OCI-LY3 (cell line): ENCODE results near the gene IGIP.

Experiments
- H2AFZ ChIP-seq: fragments of 200-600, 300-600 bp; shearing (Covaris generic); 2 replicates; pipeline ENCODE4 v1.6.0; 2014; ENCODE audit warnings: antibody characterized with exemption, low read depth, low read length
- H3K27ac ChIP-seq: fragments of 200-600, 300-600 bp; sonication (generic); 2 replicates; pipeline ENCODE4 v1.5.1; 2014; ENCODE audit warnings: mild to moderate bottlenecking, low read length, moderate library complexity, mixed read lengths
- H3K27me3 ChIP-seq: fragments of 200-600, 300-600 bp; sonication (generic); 2 replicates; pipeline ENCODE4 v1.6.1; 2014; ENCODE audit warnings: low read depth, low read length, mixed read lengths
- H3K36me3 ChIP-seq: fragments of 200-600, 300-600 bp; sonication (generic); replicated peaks from 2 replicates; pipeline ENCODE3; 2014; ENCODE audit warnings: low read depth, low read length, mixed read lengths
- H3K4me1 ChIP-seq: fragments of 300-600, 200-600 bp; sonication (generic); 2 replicates; pipeline ENCODE4 v1.6.1; 2014; ENCODE audit warnings: low read length, mixed read lengths
- H3K4me2 ChIP-seq: fragments of 200-600, 300-600 bp; sonication (generic); 2 replicates; pipeline ENCODE4 v1.6.1; 2014; ENCODE audit warnings: low read length, mixed read lengths
- H3K4me3 ChIP-seq: fragments of 300-600, 200-600 bp; sonication (generic); 2 replicates; pipeline ENCODE4 v1.5.1; 2014; ENCODE audit warnings: antibody characterized with exemption, mild to moderate bottlenecking, low read length, moderate library complexity
- H3K79me2 ChIP-seq: fragments of 300-600, 200-600 bp; shearing (Covaris generic); 2 replicates; pipeline ENCODE4 v1.6.1; 2014; ENCODE audit warnings: mild to moderate bottlenecking, low read length, mixed read lengths
- H3K9ac ChIP-seq: fragments of 300-600, 200-600 bp; shearing (Covaris generic); 2 replicates; pipeline ENCODE4 v1.6.0; 2014; ENCODE audit warnings: mild to moderate bottlenecking, low read length, moderate library complexity
- H3K9me3 ChIP-seq: fragments of 200-600, 300-600 bp; shearing (Covaris generic); 2 replicates; pipeline ENCODE4 v1.6.1; 2014; ENCODE audit warnings: low read length, mixed read lengths; ENCODE audit not compliant: insufficient read depth
- H4K20me1 ChIP-seq: fragments of 200-600, 300-600 bp; sonication (generic); 2 replicates; pipeline ENCODE4 v1.6.1; 2016; ENCODE audit warnings: low read length, mixed read lengths; ENCODE audit not compliant: insufficient read depth
- CTCF ChIP-seq: fragments of 200-600, 300-600 bp; sonication (generic); IDR thresholded peaks from 2 replicates; pipeline ENCODE4 v1.5.1; 2014; ENCODE audit warnings: antibody characterized with exemption, low read length, low read depth
- EZH2phosphoT487 ChIP-seq: fragments of 200-600 bp; shearing (Covaris generic); IDR thresholded peaks from 2 replicates; pipeline ENCODE4 v1.6.1; 2018; ENCODE audit warnings: antibody characterized with exemption, mixed run types, low read depth

The IGIP gene

GRCh38 chr5:140116716-140117115 is 9.0 kb upstream of the IGIP start:
- Histone ChIP-seq H2AFZ (no peak overlapping the region), H3K4me2 (no peak overlapping the region), H3K4me3 (no peak overlapping the region), H3K4me1 (peaks cover 21% of the 10 kb centered on the region), H3K27me3 (no peaks in the 10 kb centered on the region; the same call in 1 of the 2 replicates), H3K79me2 (peaks cover 45% of the 10 kb centered on the region), H3K27ac (no peak overlapping the region), H3K9me3 (no peaks in the 10 kb centered on the region), H3K9ac (no peak overlapping the region), H4K20me1 (peaks cover 20% of the 10 kb centered on the region; the same call in 1 of the 2 replicates), H3K36me3 (no peaks in the 10 kb centered on the region)
- TF ChIP-seq CTCF (no peak), EZH2phosphoT487 (no peak)

GRCh38 chr5:140117523-140117922 is 8.2 kb upstream of the IGIP start:
- Histone ChIP-seq H3K4me3 (no peak overlapping the region), H3K27me3 (no peaks in the 10 kb centered on the region; the same call in 1 of the 2 replicates), H3K9me3 (no peaks in the 10 kb centered on the region), H4K20me1 (peaks cover 13% of the 10 kb centered on the region; the same call in 1 of the 2 replicates), H3K4me2 (no peak overlapping the region), H3K27ac (no peak overlapping the region), H2AFZ (no peak overlapping the region), H3K79me2 (peaks cover 37% of the 10 kb centered on the region), H3K9ac (no peak overlapping the region), H3K4me1 (peaks cover 13% of the 10 kb centered on the region), H3K36me3 (no peaks in the 10 kb centered on the region)
- TF ChIP-seq EZH2phosphoT487 (no peak), CTCF (no peak)

GRCh38 chr5:140118302-140118936 is 7.3 kb upstream of the IGIP start:
- Histone ChIP-seq H3K79me2 (peaks cover 28% of the 10 kb centered on the region), H3K9me3 (no peaks in the 10 kb centered on the region), H3K4me3 (no peak overlapping the region), H2AFZ (no peak overlapping the region), H4K20me1 (peaks cover 11% of the 10 kb centered on the region; the same call in 1 of the 2 replicates), H3K4me2 (no peak overlapping the region), H3K27ac (no peak overlapping the region), H3K36me3 (no peaks in the 10 kb centered on the region), H3K4me1 (peaks cover 13% of the 10 kb centered on the region; the same call in 1 of the 2 replicates), H3K27me3 (no peaks in the 10 kb centered on the region), H3K9ac (no peak overlapping the region)
- no peak for TF ChIP-seq CTCF
- no peak for TF ChIP-seq EZH2phosphoT487

GRCh38 chr5:140126315-140127012 is 727 bp downstream of the IGIP start:
- Histone ChIP-seq H3K9me3 (no peaks in the 10 kb centered on the region), H3K79me2 (0 out of 2 replicates have a peak, but pooled peaks cover 2% of the 10 kb centered on the region), H3K4me2 (no peak overlapping the region), H4K20me1 (no peaks in the 10 kb centered on the region; the same call in 1 of the 2 replicates), H3K36me3 (no peaks in the 10 kb centered on the region), H3K9ac (no peak overlapping the region), H3K27ac (no peak overlapping the region), H3K27me3 (no peaks in the 10 kb centered on the region), H2AFZ (no peak overlapping the region), H3K4me1 (peaks cover 7% of the 10 kb centered on the region), H3K4me3 (no peak overlapping the region)
- TF ChIP-seq EZH2phosphoT487 = no peak
- no peak for TF ChIP-seq CTCF
